HG03280 (cell line): Measurements from ENCODE around the gene DERL2.
A peak's percentile ranks its signal among the peaks of the same experiment; 100 is the strongest.

ENCODE experiments used
- ATAC-seq: cut with Tn5 transposase; IDR thresholded peaks from one replicate; pipeline ENCODE4 v1.9.1; 2021; ENCODE audit warnings: mild to moderate bottlenecking, moderate library complexity; ENCODE audit not compliant: unreplicated experiment

The DERL2 gene

GRCh38 chr17:5502552-5502951 is 16.6 kb upstream of the DERL2 start:
- no peak for ATAC-seq

DNA sequence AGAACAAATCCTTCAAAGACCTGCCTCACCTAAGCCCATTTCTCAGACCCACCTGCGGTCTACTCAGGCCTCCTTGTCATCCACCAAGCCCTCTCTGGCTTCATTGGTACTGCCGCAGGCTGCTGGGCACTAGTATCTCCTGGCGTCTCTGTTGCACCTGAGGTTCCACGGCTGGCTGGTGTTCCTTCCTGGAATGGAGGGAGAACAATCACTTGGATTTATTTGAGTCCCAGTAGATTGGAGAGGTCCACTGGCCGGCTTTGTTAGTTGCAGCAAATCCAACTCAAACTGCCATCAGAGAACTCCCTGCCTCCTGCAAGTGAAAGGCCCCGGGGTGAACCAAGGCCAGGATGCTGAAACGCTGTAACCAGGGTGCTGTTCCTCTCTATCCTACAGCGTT is 15.7 kb upstream of the DERL2 start:
- no peak for ATAC-seq

GRCh38 chr17:5500589-5501391 is 14.8 kb upstream of the DERL2 start:
- no peak for ATAC-seq

- no peak for ATAC-seq
Observed at GRCh38 chr17:5500247-5500588, 14.2 kb upstream of the DERL2 start.

DNA sequence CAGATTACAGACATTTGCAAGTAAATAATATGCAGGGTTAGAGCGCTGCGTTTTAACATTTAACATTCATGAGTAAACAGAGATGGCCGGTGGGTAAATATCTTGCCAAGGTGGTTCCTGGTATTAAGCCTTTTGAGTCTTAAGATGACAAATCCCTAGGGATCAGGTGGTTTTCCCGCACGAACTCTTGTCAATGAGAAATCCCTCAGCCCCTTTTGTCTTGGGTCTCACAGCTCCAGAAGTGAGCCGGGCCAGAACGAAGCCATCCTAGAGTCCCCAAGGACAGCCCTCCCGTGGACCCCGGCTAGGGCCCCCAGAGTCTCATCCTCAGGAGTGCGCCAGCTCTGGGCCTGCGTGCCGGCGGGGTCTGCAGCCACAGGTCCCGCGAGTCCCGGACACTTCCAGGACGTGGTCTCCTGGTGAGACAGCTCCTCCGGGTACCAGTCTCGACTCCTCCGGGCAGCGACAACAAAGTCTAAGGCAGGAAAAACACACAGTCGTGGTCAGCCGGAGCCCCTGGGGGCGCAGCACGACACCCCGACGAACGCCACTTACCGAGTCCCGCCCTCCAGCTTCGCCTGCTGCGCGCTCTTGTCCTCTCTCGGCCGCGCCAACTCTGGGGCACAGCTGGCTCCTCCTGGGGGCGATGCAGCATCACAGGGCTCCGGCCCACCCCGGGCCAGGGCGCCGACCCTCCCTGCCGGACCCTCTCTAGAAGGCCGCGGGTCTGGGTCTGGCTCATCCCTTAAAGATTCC is 13.7 kb upstream of the DERL2 start:
- no peak for ATAC-seq

DNA sequence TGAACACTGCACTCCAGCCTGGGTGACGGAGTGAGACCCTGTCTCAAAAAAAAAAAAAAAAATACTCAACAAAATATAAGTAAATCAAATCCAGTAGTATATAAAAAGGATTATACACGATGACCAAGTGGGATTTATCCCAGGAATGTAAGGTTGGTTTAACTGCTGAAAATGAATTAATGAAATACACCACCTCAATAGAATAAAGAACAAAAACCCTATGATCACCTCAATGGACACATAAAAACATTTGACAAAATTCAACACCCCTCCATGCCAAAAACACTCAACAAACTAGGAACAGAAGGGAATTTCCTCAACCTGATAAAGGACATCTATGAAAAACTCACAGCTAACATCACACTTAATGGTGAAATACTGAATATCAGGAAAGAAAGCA is 7.0 kb upstream of the DERL2 start:
- no peak for ATAC-seq

GRCh38 chr17:5488752-5489151 is 2.8 kb upstream of the DERL2 start:
- no peak for ATAC-seq

GRCh38 chr17:5486206-5487124 is 487 bp upstream of the DERL2 start, which contains the start of gene MIS12:
Gene MIS12, plus strand, starts transcription at chr17:5486566. Its CDS starts 2,297 bp downstream, at chr17:5488863.
- ATAC-seq: peak; percentile 81

- ATAC-seq: no peak
Observed at GRCh38 chr17:5481451-5481850, 4.5 kb downstream of the DERL2 start.

GRCh38 chr17:5480962-5481361 is 5.0 kb downstream of the DERL2 start:
- ATAC-seq: no peak

GRCh38 chr17:5478992-5479391 is 7.0 kb downstream of the DERL2 start:
- no peak for ATAC-seq

DNA sequence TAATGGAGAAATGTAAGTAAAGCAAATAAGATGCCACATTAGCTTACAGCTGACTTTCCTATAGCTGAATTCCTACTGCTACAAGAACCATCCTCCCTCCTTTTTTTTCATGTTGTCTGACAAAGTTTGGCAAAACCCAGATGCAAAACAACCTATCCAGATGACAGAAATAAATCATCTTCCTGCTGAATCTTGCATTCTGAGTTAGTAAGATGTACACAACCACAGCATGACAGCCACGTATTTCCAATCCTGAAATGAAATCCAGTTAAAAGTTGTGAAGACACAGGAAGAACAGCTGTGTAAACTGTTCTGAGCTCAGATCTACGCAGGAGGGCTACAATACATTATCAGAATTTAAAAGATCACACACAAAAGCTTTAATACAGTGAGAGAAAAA is 12.1 kb downstream of the DERL2 start:
- ATAC-seq: no peak

GRCh38 chr17:5472511-5472910 is 13.5 kb downstream of the DERL2 start:
- ATAC-seq: no peak

DNA sequence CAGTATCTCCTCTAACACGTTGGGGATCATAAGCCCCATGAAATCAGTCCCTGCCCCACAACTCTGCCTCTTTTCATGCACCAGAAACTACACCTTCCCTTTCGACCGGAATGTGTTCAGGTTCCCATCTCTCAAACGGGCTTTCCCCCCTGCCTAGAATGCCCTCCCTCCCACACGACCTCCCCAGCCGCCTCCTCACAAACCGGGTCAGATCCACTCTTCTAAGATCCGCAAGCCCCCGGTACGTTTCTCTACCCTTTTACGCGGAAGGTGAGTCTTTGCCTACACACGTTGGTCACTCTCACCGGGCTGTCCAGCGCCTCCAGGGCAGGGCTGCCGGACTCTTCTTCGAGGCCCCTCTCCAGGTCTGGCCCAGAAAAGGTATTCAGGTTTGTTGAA is 17.9 kb downstream of the DERL2 start:
- no peak for ATAC-seq

GRCh38 chr17:5467416-5467815 is 18.6 kb downstream of the DERL2 start:
- ATAC-seq: no peak

DNA sequence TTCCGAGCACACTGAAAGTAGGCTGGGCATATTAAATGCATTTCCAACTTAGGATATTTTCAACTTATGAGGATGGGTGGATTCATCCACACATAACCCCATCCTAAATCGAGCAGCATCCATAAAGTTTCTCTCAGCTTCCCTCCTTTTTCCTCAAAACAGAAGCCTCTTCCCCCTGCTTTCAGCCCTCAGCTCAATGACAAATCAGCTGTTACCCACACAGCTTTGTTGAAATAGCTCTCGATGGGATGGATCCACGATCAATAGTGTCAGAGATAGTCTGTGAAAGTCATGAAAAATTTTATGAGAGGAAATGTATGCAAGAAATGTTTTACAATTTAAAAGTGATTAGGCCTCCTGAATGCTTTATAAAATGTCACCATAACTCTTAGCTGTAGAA is 19.7 kb downstream of the DERL2 start:
- ATAC-seq: no peak

GRCh38 chr17:5464717-5465507 is 21.1 kb downstream of the DERL2 start:
- ATAC-seq: no peak

GRCh38 chr17:5446786-5447185 is 39.2 kb downstream of the DERL2 start:
- no peak for ATAC-seq

- no peak for ATAC-seq
Observed at GRCh38 chr17:5444209-5444608, 41.8 kb downstream of the DERL2 start.

- no peak for ATAC-seq
Observed at GRCh38 chr17:5443728-5444127, 42.2 kb downstream of the DERL2 start.

GRCh38 chr17:5439446-5439764 is 46.6 kb downstream of the DERL2 start:
- ATAC-seq: peak; percentile 3
